Fibroblast of skin of scalp (primary cell): ENCODE data around the gene LRCH3.
"Not testable (repeated sequence)": the region's sequence is repeated elsewhere in the genome, so short reads cannot be mapped to it uniquely, and the experiment has no call there.

Source experiments
- DNase-seq: peaks from one replicate; pipeline ENCODE4 v3.0.0-alpha.2; 2013

Gene LRCH3

GRCh38 chr3:197887430-197888053 lies 96.5 kb downstream of the LRCH3 start:
- DNase-seq, result not testable (repeated sequence)

GRCh38 chr3:197888511-197888910 lies 97.5 kb downstream of the LRCH3 start:
- no peak for DNase-seq

GRCh38 chr3:197889204-197889930 lies 98.3 kb downstream of the LRCH3 start:
- no peak for DNase-seq

GRCh38 chr3:197890693-197891092 lies 99.6 kb downstream of the LRCH3 start:
- DNase-seq, result no peak

GRCh38 chr3:197892162-197892561 lies 101.1 kb downstream of the LRCH3 start:
- DNase-seq, result no peak

- no peak for DNase-seq
Observed at GRCh38 chr3:197896421-197896820, 105.4 kb downstream of the LRCH3 start.

- DNase-seq, result no peak
Observed at GRCh38 chr3:197899833-197900478, 108.9 kb downstream of the LRCH3 start.

GRCh38 chr3:197901626-197902025 lies 110.6 kb downstream of the LRCH3 start:
- no peak for DNase-seq

GRCh38 chr3:197906023-197906849 lies 115.2 kb downstream of the LRCH3 start:
- DNase-seq, result peak; percentile 90

- no peak for DNase-seq
Observed at GRCh38 chr3:197906850-197907187, 115.8 kb downstream of the LRCH3 start.

GRCh38 chr3:197907196-197907595 lies 116.1 kb downstream of the LRCH3 start:
- peak; percentile 14 for DNase-seq

GRCh38 chr3:197908550-197908949 lies 117.5 kb downstream of the LRCH3 start:
- DNase-seq, result not testable (repeated sequence)

GRCh38 chr3:197908957-197909701 lies 118.1 kb downstream of the LRCH3 start:
- DNase-seq, result no peak

GRCh38 chr3:197912741-197913476 lies 121.9 kb downstream of the LRCH3 start:
- no peak for DNase-seq

GRCh38 chr3:197913641-197914380 lies 122.8 kb downstream of the LRCH3 start:
- DNase-seq, result no peak

- not testable (repeated sequence) for DNase-seq
Observed at GRCh38 chr3:197921429-197922275, 130.6 kb downstream of the LRCH3 start.

GRCh38 chr3:197926418-197926817 lies 135.4 kb downstream of the LRCH3 start:
- DNase-seq, result no peak

- DNase-seq, result not testable (repeated sequence)
Observed at GRCh38 chr3:197927578-197927977, 136.5 kb downstream of the LRCH3 start.

- no peak for DNase-seq
Observed at GRCh38 chr3:197936819-197937384, 145.8 kb downstream of the LRCH3 start.
